AG09309 (cell line): Measurements from ENCODE around the gene MARCHF5.
"Not testable (repeated sequence)": the region's sequence is repeated elsewhere in the genome, so short reads cannot be mapped to it uniquely, and the experiment has no call there.

Experiments
- DNase-seq: peaks from one replicate; pipeline ENCODE4 v3.0.0-alpha.2; 2010; ENCODE audit warnings: low read depth
- H3K4me3 ChIP-seq: 2 replicates; pipeline ENCODE4 v1.5.1; 2011; ENCODE audit warnings: mild to moderate bottlenecking, low read depth, low read length, moderate library complexity; ENCODE audit not compliant: control insufficient read depth
- CTCF ChIP-seq: IDR thresholded peaks from 2 replicates; pipeline ENCODE4 v1.5.1; 2011; ENCODE audit warnings: mild to moderate bottlenecking, low read depth, low read length, inconsistent platforms; ENCODE audit not compliant: insufficient read depth, control insufficient read depth; ENCODE audit errors: missing control alignments

MARCHF5 gene

GRCh38 chr10:92327445-92328433 lies 36.8 kb downstream of the MARCHF5 start:
- no peak for TF ChIP-seq CTCF
- H3K4me3 ChIP-seq = no peak overlapping the region
- DNase-seq = no peak

GRCh38 chr10:92328993-92329392 lies 38.0 kb downstream of the MARCHF5 start:
- no peak for DNase-seq
- no peak overlapping the region for H3K4me3 ChIP-seq
- TF ChIP-seq CTCF = no peak

GRCh38 chr10:92329927-92330326 lies 39.0 kb downstream of the MARCHF5 start:
- not testable (repeated sequence) for DNase-seq

GRCh38 chr10:92342796-92343195 lies 51.8 kb downstream of the MARCHF5 start:
- TF ChIP-seq CTCF = no peak
- no peak overlapping the region for H3K4me3 ChIP-seq
- peak; percentile 17 for DNase-seq

More at GRCh38 chr10:92329927-92330326, 39.0 kb downstream of the MARCHF5 start:
- H3K4me3 ChIP-seq = not testable (repeated sequence)

GRCh38 chr10:92345575-92345974 lies 54.6 kb downstream of the MARCHF5 start:
- not testable (repeated sequence) for DNase-seq, H3K4me3 ChIP-seq

- not testable (repeated sequence) for DNase-seq, H3K4me3 ChIP-seq
Measured at GRCh38 chr10:92347035-92347676, 56.2 kb downstream of the MARCHF5 start.

GRCh38 chr10:92350411-92350810 lies 59.4 kb downstream of the MARCHF5 start:
- DNase-seq = no peak
- no peak overlapping the region for H3K4me3 ChIP-seq
- TF ChIP-seq CTCF = no peak

GRCh38 chr10:92354587-92354986 lies 63.6 kb downstream of the MARCHF5 start:
- DNase-seq = no peak
- no peak for TF ChIP-seq CTCF
- no peak overlapping the region for H3K4me3 ChIP-seq
